Nephron progenitor cell (in vitro differentiated cells): ENCODE data around the gene RNF20.

Source experiments
- DNase-seq: peaks from one replicate; pipeline ENCODE4 v3.0.0; 2021
- H3K27ac Mint-ChIP-seq: 2 replicates; pipeline ENCODE4 v1.8.0; 2021; ENCODE audit warnings: mild to moderate bottlenecking, moderate library complexity, mixed read lengths
- H3K27me3 Mint-ChIP-seq: 2 replicates; pipeline ENCODE4 v1.8.0; 2021; ENCODE audit warnings: mild to moderate bottlenecking, low read depth, mixed read lengths; ENCODE audit not compliant: poor library complexity
- H3K36me3 Mint-ChIP-seq: 2 replicates; pipeline ENCODE4 v1.8.0; 2021; ENCODE audit warnings: low read depth, mixed read lengths
- H3K4me1 Mint-ChIP-seq: 2 replicates; pipeline ENCODE4 v1.8.0; 2021; ENCODE audit warnings: mixed read lengths
- H3K4me3 Mint-ChIP-seq: 2 replicates; pipeline ENCODE4 v1.8.0; 2021; ENCODE audit warnings: mild to moderate bottlenecking, moderate library complexity, mixed read lengths
- H3K9me3 Mint-ChIP-seq: 2 replicates; pipeline ENCODE4 v1.8.0; 2021; ENCODE audit warnings: mild to moderate bottlenecking, moderate library complexity, mixed read lengths
- TF ChIP-seq, protein P1 (sequence below): fragments of 200-600 bp; sonication (generic); IDR thresholded peaks from 2 replicates; pipeline ENCODE4 v1.5.0; 2021; ENCODE audit warnings: antibody characterized with exemption

Gene RNF20

DNA sequence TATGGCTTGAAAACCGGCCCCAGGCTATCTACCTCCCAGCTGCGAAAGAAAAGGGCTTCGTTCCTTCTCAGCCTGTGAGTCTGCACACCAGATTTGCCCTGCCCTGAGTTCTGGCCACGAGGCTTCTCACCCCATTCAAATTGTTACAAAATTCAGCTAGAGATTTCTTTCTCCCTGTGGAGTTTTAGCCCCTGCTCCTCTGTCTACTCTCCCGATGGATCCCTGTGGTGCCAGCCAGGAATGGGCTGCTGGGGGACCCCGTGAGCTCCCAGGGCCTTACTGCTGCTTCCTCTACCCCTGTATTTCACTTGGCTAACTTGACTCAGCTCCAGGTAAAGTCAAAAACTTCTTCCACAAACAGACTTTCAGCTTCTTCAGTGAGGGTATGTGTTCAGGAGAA lies 9.3 kb upstream of the RNF20 start:
- no peaks in the 10 kb centered on the region for H3K9me3 Mint-ChIP-seq

GRCh38 chr9:101527066-101527465 lies 6.6 kb upstream of the RNF20 start:
- H3K4me1 Mint-ChIP-seq: no peaks in the 10 kb centered on the region
- no peaks in the 10 kb centered on the region for H3K36me3 Mint-ChIP-seq
- no peak for DNase-seq
- H3K9me3 Mint-ChIP-seq: no peaks in the 10 kb centered on the region
- H3K27me3 Mint-ChIP-seq: peaks cover 13% of the 10 kb centered on the region
- TF ChIP-seq, protein P1, sequence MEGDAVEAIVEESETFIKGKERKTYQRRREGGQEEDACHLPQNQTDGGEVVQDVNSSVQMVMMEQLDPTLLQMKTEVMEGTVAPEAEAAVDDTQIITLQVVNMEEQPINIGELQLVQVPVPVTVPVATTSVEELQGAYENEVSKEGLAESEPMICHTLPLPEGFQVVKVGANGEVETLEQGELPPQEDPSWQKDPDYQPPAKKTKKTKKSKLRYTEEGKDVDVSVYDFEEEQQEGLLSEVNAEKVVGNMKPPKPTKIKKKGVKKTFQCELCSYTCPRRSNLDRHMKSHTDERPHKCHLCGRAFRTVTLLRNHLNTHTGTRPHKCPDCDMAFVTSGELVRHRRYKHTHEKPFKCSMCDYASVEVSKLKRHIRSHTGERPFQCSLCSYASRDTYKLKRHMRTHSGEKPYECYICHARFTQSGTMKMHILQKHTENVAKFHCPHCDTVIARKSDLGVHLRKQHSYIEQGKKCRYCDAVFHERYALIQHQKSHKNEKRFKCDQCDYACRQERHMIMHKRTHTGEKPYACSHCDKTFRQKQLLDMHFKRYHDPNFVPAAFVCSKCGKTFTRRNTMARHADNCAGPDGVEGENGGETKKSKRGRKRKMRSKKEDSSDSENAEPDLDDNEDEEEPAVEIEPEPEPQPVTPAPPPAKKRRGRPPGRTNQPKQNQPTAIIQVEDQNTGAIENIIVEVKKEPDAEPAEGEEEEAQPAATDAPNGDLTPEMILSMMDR: no peak
- H3K4me3 Mint-ChIP-seq: no peak overlapping the region
- H3K27ac Mint-ChIP-seq: no peak overlapping the region

More for the DNA sequence above, 9.3 kb upstream of the RNF20 start:
- Mint-ChIP-seq H3K27me3 (peaks cover 15% of the 10 kb centered on the region), H3K4me1 (no peaks in the 10 kb centered on the region), H3K4me3 (no peak overlapping the region), H3K27ac (no peak overlapping the region), H3K36me3 (no peaks in the 10 kb centered on the region)
- no peak for DNase-seq
- TF ChIP-seq, protein P1: no peak

- TF ChIP-seq, protein P1: no peak
- no peak overlapping the region for H3K4me3 Mint-ChIP-seq
- no peaks in the 10 kb centered on the region for H3K9me3 Mint-ChIP-seq
- no peak overlapping the region for H3K27ac Mint-ChIP-seq
- peaks cover 4% of the 10 kb centered on the region for H3K4me1 Mint-ChIP-seq
- no peaks in the 10 kb centered on the region for H3K36me3 Mint-ChIP-seq
- H3K27me3 Mint-ChIP-seq: peaks cover 10% of the 10 kb centered on the region
- no peak for DNase-seq
Measured at GRCh38 chr9:101528015-101528414, 5.6 kb upstream of the RNF20 start.

DNA sequence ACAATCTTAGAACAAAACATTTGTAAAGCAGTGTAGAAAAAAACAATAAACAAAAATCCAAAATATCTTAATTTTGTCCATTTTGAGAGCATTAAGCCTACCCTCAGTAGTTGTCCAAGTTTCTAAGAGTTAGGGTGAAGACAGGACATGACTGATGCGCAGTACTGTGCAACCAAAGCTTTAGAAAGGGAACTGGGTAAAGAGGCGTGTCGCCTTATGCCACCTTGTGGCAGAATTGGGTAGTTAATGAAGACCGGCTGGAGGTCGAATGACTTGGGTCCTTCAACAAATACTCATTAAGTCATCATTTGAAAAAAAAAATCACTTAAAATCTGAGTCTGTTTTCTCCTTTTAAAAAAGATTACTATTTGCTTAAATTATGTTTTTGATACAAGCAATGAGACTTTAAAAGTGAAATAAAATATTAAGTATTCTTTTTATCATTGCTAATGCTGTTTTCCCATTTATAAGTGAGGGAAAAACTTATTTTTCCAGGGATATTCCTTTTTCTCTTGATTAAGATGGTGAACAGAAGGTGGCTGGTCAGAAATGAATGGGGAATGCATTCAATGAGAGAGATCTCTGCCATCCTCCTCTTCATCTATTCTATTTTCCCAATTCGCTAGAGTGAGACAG lies 3.5 kb upstream of the RNF20 start:
- no peak overlapping the region for H3K27ac Mint-ChIP-seq
- peak; percentile 70 for DNase-seq
- no peak overlapping the region for H3K4me3 Mint-ChIP-seq
- peaks cover 18% of the 10 kb centered on the region for H3K4me1 Mint-ChIP-seq
- no peaks in the 10 kb centered on the region for H3K36me3 Mint-ChIP-seq
- H3K9me3 Mint-ChIP-seq: no peaks in the 10 kb centered on the region
- TF ChIP-seq, protein P1: peak; percentile 80
- H3K27me3 Mint-ChIP-seq: peaks cover 6% of the 10 kb centered on the region

GRCh38 chr9:101536351-101536750 lies 2.7 kb downstream of the RNF20 start:
- TF ChIP-seq, protein P1: no peak
- no peak for DNase-seq
- H3K4me3 Mint-ChIP-seq: no peak overlapping the region
- no peaks in the 10 kb centered on the region for H3K9me3 Mint-ChIP-seq
- no peaks in the 10 kb centered on the region for H3K27me3 Mint-ChIP-seq
- peaks cover 24% of the 10 kb centered on the region for H3K4me1 Mint-ChIP-seq
- H3K36me3 Mint-ChIP-seq: peaks cover 9% of the 10 kb centered on the region
- no peak overlapping the region for H3K27ac Mint-ChIP-seq

- Mint-ChIP-seq H3K4me3 (no peak overlapping the region), H3K4me1 (peaks cover 24% of the 10 kb centered on the region), H3K9me3 (no peaks in the 10 kb centered on the region), H3K27me3 (no peaks in the 10 kb centered on the region), H3K36me3 (peaks cover 9% of the 10 kb centered on the region), H3K27ac (no peak overlapping the region)
- TF ChIP-seq, protein P1: no peak
- peak; percentile 61 for DNase-seq
Measured at GRCh38 chr9:101536938-101537337, 3.3 kb downstream of the RNF20 start.
